ENCODE results near the gene ARHGAP25.

DNA sequence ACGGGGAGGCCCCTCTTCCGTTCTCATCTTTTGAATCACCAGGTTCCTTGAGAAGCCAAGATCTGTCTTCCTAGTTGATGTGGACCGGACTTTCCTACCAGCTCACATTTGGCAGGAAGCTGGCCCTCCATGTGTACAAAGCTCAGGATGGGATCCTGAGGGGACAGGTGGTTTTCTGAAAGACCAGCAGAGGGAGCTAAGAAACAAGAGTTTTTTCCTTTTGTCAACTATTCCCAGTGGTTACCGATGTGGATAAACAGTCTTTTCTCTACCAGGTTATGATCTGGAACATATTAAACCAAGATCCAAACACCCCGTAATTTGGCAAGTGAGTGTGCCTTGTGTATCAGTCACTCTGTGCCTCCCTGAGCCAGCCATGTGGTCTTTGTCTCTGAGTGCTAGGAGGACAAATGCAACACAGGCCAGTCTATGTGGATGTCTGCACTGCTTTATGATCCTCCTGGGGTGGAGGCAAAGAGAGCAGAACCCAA is 25.1 kb upstream of the ARHGAP25 start:
- TF ChIP-seq, protein P1, sequence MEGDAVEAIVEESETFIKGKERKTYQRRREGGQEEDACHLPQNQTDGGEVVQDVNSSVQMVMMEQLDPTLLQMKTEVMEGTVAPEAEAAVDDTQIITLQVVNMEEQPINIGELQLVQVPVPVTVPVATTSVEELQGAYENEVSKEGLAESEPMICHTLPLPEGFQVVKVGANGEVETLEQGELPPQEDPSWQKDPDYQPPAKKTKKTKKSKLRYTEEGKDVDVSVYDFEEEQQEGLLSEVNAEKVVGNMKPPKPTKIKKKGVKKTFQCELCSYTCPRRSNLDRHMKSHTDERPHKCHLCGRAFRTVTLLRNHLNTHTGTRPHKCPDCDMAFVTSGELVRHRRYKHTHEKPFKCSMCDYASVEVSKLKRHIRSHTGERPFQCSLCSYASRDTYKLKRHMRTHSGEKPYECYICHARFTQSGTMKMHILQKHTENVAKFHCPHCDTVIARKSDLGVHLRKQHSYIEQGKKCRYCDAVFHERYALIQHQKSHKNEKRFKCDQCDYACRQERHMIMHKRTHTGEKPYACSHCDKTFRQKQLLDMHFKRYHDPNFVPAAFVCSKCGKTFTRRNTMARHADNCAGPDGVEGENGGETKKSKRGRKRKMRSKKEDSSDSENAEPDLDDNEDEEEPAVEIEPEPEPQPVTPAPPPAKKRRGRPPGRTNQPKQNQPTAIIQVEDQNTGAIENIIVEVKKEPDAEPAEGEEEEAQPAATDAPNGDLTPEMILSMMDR (IDR thresholded peaks at IDR 0.05): peak; percentile 53 to 73 (median 63)
- no peak for TF ChIP-seq POLR2A (IDR thresholded peaks at IDR 0.05)

Measured in body of pancreas (tissue), 4 donors.